DMS79 treated with DMSO at 0.1 percent for 48 hours (cell line): ENCODE data around the gene SPRY1.

Experiments
- DNase-seq: peaks from one replicate; lab custom pipeline; 2025; lab: John Stamatoyannopoulos, UW

The SPRY1 gene

DNA sequence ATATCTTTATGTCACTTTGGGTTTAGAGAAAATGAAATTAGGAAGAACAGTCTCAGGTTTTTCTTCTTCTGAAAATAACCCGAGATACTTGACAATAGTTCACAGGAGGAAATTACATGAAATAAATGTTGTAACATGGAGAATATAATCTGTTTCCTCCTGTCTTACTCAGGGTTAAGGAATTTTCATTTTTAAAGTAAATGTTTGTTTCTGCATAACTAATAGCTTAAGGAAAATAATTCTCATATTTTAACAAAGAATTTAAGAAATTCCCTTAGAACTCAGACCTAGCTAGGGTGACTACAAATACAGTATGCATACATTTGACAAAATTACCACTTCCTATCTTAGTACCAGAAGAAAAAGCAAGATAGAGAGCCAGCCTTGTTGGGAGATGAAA, 17.2 kb upstream of the SPRY1 start:
- no peak for DNase-seq

DNA sequence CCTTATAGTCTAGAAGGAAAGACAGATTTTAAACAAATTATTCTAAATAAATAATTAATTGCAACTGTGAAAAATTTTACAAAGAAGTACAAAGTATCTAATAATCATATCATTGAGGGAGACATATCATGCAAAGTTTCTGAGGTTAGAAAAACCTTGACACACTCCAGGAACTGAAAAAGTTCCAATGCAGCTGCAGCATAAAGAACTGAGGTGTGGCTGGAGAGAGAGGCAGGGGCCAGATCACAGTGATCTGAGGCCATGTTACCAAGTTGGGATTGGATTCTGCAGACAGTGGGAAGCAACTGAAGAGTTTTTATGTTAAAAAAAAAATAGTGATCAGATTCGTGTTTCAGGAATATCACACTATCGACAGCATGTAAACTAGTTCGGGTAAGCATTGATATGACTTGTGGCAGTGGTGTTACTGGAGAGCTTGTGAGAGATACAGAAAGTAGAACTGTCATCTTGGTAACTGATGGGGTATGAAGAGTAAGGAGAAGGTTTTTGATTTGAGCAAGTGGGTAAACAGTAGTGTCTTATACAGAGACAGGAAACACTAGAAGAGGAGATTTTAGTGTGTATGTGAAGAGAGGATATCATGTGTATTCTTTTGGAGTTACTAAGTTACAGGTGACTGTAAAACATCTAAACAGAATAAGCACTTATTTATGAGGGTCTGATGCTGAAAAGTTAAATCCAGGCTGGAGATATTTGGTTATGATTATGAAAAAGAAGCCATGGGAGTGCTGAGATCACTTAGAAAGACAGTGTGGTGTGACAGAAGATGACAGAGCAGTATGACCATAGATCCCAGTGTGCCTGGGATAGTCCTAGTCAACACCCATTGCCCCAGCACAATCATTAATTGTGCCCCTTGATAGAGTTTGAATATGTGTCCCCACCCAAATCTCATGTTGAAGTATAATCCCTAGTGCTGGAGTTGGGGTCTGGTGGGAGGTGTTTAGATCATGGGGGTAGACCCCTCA, 15.6 kb upstream of the SPRY1 start:
- no peak for DNase-seq

DNA sequence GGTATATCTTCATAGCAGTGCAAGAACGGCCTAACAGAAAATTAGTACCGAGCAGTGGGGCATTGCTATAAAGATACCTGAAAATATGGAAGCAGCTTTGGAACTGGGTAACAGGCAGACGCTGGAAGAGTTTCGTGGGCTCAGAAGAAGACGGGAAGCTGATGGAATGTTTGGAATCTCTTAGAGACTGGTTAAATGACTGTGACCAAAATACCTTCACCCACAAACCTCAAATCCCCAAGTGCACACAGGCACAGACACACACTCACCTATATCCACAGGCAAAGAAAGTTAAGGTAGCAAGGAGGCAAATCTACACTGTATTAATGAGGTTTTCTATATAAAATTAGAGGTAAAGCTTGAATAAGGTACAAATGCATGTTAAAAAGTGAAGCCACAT, 14.6 kb upstream of the SPRY1 start:
- DNase-seq = no peak

DNA sequence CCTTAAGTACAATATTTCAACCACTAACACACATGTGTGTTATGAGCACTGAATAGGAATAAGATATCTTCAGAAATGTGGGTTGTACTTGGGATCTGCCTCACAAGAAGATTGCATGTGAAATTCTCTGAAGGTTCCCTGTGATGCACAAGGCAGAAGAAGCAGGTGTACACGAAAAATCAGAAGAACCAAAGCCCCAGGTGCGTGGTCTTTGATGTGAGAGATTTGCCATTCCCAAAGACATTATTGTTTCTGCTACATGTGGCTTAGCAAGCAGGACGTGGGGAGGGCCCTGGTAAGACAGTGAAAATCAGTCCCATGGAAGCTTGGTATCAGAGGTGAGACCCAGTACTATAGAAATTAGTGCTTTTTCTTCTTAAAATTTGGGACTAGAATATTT, 13.0 kb upstream of the SPRY1 start:
- no peak for DNase-seq

DNA sequence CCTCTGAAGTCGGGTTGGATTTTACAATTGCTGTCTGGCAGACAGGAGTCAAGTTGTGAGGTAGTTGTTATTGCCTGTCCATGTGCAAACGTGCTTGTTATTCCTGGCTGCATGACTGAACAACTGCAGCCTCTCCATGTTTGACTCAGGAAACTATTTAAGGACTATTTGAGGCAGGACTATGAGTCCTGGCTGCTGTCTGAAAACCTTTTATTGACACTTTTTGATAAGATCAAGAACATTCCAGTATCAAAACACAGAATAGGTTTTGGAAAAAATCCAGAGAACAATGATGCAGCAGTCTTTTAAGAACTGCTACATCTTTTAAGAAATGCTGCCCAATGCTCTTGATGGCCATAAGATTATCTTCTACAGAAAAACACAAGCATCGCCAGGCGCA, 10.0 kb upstream of the SPRY1 start:
- no peak for DNase-seq

DNA sequence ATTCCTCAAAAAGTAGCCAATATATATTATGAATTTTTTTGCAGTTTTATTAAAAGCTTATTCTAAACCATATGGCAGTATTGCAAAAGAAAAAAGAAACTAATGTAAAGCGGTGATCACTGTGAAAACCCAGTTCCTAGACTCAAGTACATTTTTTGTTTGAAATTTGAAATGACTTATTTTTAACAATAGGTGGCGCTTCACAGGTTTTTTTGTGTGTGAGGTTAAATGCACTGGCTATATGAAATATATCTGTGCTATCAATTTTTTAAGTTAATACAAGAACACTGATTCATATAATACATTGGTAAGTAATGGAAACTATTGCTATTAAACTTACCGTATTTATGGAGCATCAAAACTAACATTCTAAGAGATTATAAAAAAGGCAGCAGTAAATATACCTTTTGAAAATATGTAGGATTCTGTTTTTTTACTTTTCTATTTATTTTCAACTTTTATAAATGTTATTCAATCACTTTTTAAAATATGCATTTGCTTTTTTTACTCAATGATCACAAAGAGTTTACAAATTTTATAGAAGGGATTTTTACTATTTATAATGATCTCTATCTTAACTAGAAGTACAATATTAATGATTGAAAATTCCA, 5.6 kb upstream of the SPRY1 start:
- DNase-seq = no peak

DNA sequence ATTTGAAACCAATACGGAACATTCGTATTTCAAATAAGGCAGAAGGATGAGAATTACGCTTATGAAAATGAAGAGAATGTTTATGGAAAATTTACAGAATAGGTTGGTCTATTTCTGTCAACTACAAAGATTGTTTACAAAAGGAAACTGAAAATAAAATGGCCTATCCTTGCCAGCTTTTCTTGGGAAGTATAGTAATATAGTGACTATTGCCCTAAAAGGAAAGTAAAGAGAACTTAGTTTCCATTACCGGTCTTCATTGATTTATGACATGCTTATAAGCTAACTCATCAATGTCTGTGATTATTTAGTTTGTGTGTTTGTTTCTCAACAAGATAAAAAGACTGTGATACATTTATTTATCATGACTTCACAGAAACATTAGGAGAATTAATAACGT, 2.9 kb upstream of the SPRY1 start:
- no peak for DNase-seq

DNA sequence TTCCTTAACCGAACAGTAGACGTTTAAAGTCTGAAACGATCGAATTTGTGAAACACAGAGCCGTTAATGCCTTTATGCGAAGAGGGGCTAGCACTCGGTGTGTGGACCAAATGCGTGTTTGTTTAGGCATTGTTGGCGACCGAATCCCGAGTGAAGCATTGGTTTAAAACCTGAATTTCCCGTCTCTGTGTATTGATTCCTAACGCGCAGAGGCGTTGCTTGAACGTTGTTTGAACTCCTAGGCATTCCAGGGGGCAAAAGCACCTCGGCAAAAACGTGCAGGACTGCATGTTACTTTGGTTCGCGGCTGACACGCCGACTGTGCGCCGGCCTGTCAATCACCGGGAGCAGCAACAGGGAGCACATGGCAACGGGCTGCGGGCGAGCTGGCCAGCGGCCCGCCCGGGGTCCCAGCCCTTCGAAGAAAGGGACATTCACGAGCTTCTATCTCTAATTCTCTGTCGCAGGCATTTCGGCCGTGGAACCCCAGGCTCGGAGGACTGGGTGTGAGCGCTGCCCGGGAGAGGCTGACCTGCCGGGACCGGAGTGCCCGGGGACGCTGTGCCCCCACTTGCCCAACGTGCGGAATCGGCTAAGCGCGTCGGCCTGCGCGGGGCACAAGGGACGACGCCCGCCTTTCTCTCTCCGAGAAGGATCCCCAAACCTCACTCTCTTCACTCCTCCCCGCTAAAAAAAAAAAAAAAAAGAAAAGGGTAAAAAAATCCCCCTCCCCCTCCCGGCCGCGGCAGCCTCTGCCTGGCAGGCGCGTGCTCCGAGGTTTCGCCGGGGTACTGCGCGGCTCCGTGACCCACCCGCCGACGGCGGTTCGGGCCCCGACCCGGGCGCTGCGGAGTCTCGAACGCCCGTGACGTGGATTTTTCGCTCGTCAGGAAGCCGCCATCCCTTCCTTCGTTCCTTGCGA, 810 bp downstream of the SPRY1 start:
- DNase-seq = peak; percentile 7

DNA sequence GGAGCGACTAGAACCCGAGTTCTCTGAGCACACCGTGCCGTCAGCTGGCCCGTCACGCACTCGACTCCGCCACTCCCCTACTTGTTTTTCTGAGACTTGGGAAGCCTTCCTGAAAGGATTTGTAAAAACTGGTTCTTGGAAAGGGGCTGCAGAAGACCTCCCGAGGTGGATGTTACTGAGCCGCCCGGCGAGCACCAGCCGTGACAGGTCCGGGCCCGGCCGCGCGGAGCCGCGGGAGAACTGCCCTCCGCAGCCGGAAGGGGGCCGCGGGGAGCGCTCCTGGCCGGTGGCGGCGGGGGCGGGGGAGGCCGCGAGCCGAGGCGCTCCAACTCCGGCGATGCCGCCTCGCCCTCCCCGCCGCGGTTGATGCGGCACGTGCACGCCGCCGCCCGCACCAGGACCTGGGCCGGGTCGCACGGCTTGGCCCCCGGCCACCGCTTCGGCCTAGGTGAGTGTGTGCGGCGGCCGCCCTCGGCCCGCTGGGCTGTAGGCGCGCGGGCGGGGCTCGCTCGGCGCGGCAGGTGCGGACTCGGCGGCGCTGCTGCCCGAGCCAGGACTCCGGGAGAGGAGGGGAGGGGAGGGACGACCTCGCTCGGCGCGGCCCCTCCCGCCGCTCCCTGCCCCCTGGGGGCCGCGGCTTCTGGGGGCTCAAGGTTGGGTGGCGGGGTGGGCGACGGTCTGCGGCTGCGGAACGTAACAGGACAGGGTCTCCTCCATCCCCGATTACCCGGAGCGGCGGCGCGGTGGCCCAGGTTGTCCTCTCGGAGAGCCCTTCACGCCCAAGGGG, 1.7 kb downstream of the SPRY1 start:
- DNase-seq = peak; percentile 3

DNA sequence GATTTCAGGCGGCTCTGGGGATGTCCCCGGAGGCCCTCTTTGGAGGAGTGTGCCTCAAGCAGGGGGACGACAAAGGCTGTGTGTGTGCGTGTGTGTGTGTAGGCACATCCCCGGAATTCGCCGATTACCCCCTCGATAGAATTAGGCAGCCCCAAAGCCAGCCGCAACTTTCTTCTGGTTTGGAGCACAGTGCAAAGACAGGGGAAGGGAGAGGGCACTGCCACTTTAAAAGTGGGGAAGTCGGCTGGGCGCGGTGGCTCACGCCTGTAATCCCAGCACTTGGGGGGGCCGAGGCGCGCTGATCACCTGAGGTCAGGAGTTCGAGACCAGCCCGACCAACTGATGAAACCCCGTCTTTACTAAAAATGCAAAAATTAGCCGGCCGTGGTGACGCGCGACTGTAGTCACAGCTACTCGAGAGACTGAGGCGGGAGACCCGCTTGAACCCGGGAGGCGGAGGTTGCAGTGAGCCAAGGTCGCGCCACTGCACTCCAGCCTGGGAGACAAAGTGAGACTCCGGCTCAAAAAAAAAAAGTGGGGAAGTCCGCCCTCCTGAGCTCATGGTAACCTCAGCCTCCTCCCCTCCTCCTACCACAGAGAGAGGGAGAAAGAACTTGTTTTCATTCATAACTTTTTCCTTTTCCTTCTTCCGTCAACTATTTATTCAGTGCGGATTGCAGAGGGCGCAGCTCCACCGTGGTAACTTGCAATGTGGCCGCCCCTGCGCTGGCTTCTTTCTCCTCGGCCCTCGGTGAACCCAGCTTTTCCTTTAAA, 2.4 kb downstream of the SPRY1 start:
- DNase-seq = peak; percentile 4

DNA sequence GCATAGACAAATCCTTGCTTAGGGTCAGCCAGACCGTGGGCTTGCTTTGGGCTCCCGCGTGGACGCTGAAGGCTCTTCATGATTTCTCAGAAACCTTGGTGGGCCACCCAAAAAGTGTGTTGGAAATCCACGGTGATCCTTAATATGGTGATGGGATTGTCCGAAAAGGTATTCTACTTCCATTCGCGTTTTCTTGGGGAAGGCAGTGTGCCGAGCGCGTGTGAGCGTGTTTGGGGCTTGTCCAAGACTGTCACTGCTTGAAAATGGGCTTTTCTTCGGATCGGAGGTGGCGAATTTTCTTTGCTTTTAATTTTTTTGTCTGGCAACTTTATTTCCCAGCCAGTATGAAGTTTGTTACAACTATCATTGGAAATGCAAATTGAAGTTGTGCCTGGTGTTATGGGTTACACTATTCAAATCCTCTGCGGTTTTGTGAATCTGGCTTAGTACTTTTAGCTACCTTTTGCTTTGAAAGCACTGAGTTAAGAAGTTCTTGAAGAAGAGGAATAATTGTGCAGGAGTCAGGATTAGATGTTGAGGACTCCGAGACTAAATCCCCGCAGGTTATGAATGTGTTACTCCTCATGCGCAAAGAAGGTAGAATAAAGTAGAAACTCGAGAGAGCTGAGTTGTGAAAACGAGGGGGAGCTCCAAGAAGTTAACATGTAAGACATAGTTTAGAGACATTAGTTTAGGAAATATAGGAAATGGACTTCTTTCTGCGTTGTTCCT, 3.2 kb downstream of the SPRY1 start:
- DNase-seq = no peak

DNA sequence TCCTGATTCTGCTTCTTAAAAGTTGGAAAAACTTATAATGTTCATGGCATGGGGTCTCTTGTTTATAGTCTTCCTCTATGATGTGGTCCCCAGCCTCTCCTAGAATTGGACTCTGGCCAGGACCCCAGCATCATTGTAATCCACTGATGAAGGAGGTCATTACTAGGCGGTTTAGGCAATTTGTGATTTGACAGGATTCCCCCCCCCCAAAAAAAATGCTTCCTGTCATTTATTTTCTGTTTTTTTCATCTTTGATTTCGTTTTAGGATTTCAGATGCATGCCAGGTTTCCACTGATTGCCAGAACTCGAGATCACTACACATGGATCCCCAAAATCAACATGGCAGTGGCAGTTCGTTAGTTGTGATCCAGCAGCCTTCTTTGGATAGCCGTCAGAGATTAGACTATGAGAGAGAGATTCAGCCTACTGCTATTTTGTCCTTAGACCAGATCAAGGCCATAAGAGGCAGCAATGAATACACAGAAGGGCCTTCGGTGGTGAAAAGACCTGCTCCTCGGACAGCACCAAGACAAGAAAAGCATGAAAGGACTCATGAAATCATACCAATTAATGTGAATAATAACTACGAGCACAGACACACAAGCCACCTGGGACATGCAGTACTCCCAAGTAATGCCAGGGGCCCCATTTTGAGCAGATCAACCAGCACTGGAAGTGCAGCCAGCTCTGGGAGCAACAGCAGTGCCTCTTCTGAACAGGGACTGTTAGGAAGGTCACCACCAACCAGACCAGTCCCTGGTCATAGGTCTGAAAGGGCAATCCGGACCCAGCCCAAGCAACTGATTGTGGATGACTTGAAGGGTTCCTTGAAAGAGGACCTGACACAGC, 4.9 kb downstream of the SPRY1 start:
- DNase-seq = no peak

DNA sequence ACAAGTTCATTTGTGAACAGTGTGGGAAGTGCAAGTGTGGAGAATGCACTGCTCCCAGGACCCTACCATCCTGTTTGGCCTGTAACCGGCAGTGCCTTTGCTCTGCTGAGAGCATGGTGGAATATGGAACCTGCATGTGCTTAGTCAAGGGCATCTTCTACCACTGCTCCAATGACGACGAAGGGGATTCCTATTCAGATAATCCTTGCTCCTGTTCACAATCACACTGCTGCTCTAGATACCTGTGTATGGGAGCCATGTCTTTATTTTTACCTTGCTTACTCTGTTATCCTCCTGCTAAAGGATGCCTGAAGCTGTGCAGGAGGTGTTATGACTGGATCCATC, 5.5 kb downstream of the SPRY1 start:
- DNase-seq = no peak

DNA sequence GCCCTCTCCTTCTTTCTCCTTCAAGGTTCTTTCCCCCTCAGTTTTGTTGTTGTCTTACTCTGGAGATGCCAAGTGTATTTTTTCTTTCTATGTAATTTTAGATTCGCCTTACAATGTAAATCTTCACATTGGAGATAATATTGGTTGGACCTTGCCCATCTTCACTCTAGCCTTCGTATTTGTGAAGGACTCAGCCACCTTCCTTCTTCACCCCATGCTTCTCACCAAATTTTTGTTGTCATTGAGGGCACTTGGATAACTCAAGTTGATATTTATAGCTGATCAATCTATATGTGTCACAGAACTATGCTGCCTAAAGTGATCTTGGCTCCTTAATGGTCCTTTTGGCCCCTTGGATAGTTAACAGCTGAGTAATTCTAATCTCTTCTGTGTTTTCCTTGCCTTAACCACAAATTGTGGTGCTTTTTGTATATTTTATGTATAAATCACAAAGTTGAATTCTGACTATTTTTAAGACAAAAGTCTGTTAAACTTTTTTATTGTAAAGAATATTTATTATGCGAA, 6.5 kb downstream of the SPRY1 start:
- DNase-seq = no peak

DNA sequence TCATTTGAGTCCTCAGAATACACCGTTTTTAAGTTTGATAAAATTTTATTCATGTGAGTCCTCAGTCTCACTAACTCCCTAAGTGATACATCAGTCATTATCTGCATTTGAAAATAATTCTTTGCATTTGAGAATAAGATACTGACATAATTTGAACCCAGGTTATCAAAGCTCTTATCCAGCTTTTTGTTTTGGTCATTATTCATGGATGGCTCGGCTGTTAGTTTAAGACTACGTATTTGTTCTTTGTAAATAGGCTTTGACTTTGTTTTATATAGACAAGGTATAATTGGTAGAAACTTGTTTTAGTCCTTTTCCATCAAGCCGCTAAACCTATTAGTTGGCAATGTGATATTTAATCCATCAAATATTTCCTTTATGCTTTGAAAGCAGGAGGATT, 7.9 kb downstream of the SPRY1 start:
- no peak for DNase-seq

DNA sequence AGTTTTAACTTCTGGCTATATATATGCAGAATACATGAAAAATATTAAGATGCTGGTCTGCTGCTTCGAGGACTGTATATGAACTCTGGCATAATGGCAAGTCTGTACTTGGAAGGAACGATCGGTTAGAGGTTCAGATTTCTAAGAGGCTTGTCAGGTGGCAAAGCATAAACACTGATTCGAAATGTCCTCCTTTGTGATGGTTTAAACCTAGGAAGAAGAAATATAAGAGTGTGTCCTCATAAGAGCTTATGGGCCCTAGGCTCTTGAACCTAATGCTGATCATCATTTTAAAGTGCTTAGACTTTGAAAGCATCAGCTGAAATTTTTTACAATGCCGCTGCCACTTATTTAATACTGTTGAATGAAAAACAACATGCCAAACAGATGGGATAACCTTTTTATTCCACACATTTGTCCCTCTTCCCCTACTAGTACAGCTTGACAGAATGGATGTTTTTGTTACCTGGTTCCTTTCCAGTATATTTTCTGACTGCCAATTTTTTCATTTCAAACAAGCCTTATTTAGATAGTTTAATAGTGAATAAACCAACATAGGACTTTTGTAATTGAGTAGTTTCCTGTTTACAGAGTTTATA, 8.8 kb downstream of the SPRY1 start:
- no peak for DNase-seq

DNA sequence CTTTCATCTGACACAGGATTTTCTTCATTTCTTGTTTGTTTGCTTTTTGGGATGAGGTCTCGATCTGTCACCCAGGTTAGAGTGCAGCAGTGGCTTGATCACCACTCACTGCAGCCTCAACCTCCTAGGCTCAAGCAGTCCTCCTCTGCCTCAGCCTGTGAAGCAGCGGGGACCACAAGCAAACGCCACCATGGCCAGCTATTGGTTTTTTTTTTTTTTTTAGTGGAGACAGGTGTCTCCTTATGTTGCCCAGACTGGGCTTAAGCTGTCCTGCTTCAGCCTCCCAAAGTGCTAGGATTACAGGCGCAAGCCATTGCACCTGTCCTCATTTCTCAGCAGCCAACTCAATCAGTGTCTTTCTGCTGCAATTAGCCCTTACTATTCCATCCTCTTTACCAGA, 10.3 kb downstream of the SPRY1 start:
- no peak for DNase-seq

DNA sequence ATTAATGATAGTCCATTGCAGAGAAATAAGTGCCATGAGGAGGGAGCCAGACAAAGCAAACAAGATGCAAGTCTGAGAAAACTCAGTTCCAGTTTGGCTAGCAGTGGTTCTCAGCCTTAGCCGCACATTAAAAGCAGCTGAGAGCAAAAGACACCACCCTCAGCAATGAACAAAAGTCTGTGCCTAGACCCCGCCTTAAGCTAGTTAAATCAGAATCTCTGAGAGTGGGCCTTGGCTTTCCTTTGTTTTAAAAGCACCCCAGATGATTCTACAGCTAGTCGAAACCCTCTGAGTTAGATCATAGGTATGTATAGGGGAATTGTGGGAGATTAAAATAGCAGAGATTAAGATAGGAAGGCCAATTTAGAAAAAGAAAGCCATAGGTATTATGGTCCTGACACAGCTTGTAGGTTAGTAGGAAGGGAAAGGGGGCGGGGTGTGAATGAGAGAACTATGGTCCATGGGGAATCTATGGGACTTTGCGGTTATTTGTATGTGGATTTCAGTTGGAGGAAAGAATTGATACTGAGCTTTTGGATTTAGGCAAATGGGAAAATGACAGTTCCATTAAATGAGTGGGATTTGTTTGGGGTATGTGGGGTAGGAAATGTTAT, 12.0 kb downstream of the SPRY1 start:
- DNase-seq = no peak
